Thyroid gland (tissue), 4 donors: ENCODE results near the gene VIT. TPM values are rescaled to one million over a fixed set of nuclear protein-coding genes. Genes with fewer than 3 reads are reported as not detected.

ENCODE experiments used
- DNase-seq, 2 donors: peaks; one replicate each; pipeline ENCODE4 v3.0.0-alpha.2; 2019
- H3K27ac ChIP-seq, 3 donors: fragments of 200-600 bp; sonication (generic); 1 replicate in 2 of 3; 2 replicates in 1 of 3; pipeline ENCODE4 v1.5.1; 2016 to 2019; ENCODE audit warnings: mild to moderate bottlenecking in 1 of 3, moderate library complexity in 1 of 3
- H3K27me3 ChIP-seq: fragments of 200-600 bp; sonication (generic); one replicate; pipeline ENCODE4 v1.5.1; 2019
- H3K36me3 ChIP-seq, 2 donors: fragments of 200-600 bp; sonication (generic); one replicate each; pipeline ENCODE4 v1.5.1; 2016 to 2019
- H3K4me1 ChIP-seq, 2 donors: fragments of 200-600 bp; sonication (generic); one replicate each; pipeline ENCODE4 v1.5.1; 2017 to 2019
- H3K4me3 ChIP-seq, 3 donors: fragments of 200-600 bp; sonication (generic); replicated peaks in 1 of 3; 1 replicate in 2 of 3; 2 replicates in 1 of 3; pipeline ENCODE4 v1.5.1; 2016; ENCODE audit warnings: mild to moderate bottlenecking in 1 of 3
- H3K9me3 ChIP-seq: fragments of 200-600 bp; sonication (generic); one replicate; pipeline ENCODE4 v1.5.1; 2017
- CTCF ChIP-seq, 6 experiments: fragments of 200-600 bp in 3 of 6; fragments of 450-650 bp in 3 of 6; sonication (generic) in 3 of 6; IDR thresholded peaks; one replicate each; pipeline ENCODE4 v1.5.1; 2016 to 2019; ENCODE audit warnings: antibody characterized with exemption in 6 of 6, mild to moderate bottlenecking in 2 of 6, inconsistent platforms in 1 of 6, moderate library complexity in 1 of 6
- POLR2A ChIP-seq, 2 donors: fragments of 450-650 bp; IDR thresholded peaks; one replicate each; pipeline ENCODE4 v1.6.1; 2017; ENCODE audit warnings: antibody characterized with exemption in 2 of 2, mild to moderate bottlenecking in 2 of 2, moderate library complexity in 1 of 2
- WGBS, 2 donors: methylation state at CpG; one replicate each; pipeline ENCODE4 v1.1.5; 2017; 5-methylcytosine and 5-hydroxymethylcytosine counted together
- intact Hi-C: fragments of 100-400 bp; cut with DNase I; formaldehyde crosslinking; loops from one replicate; pipeline ENCODE4 v1.15.1; 2023
- total RNA-seq, 4 donors: library from RNA; depleted of rRNA; stranded (reverse); fragments of >200 nt; gene quantifications; one replicate each; pipeline ENCODE4 v1.2.3, GENCODE V29; 2016

Gene VIT
- total RNA-seq, 4 donors from 2014 or later: 9.4 to 24.7 (median 20.6) TPM

DNA sequence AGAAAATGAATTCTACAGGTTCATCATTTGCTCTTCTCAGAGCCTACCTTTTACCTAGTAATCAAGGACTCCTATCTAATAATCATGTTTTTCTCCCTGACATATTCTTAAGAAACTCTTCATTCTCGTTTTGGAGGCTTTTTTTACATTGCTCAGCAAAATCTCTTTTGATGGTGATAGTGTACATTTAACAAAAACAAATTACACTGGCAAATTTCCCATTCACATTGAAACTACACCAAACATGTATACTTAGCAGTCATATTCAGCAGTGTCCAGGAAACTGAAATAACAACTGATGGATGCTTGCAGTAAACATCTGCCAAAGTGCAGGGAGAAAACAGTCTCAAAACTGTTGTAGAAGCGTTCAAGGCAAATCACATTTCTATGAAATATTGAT lies 4.4 kb upstream of the VIT start:
- no peaks in the 10 kb centered on the region for H3K36me3 ChIP-seq
- no peak for DNase-seq
- no peak overlapping the region for H3K27ac ChIP-seq
- H3K4me3 ChIP-seq: no peak overlapping the region
- H3K9me3 ChIP-seq: no peaks in the 10 kb centered on the region
- WGBS, 2 donors: 45 to 47% methylated on average over 2 of the region's 2 CpGs
- H3K27me3 ChIP-seq: no peaks in the 10 kb centered on the region
- H3K4me1 ChIP-seq: no peaks in the 10 kb centered on the region
- intact Hi-C loops: no loop called here
- TF ChIP-seq POLR2A (IDR thresholded peaks at IDR 0.05) (no peak), CTCF (IDR thresholded peaks at IDR 0.05) (no peak)

DNA sequence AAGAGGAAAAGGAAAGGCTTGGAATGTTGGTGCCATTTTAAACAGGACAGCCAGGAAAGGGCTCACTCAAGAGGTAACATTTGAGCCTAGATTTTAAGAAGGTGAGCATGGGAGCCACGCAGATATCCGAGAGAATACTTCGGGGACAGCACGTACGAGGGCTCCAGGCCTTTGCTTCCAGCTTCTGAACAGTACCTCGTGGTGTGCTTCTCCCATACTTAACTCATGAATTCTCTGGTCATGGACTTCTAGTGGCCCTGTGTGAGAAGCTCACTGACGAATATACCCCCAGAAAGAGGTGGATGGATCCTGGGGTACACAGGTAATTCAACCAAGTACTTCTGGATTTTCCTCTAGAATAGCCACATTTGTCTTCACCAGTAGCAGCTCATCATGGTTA lies 2.7 kb upstream of the VIT start:
- Histone ChIP-seq H3K36me3 (no peaks in the 10 kb centered on the region), H3K9me3 (no peaks in the 10 kb centered on the region), H3K27me3 (no peaks in the 10 kb centered on the region), H3K27ac (no peak overlapping the region), H3K4me3 (no peak overlapping the region), H3K4me1 (no peaks in the 10 kb centered on the region)
- TF ChIP-seq POLR2A (IDR thresholded peaks at IDR 0.05) (no peak), CTCF (IDR thresholded peaks at IDR 0.05) (no peak)
- intact Hi-C loops: no loop called here
- 90 to 93% methylated on average over 7 of the region's 7 CpGs for WGBS, 2 donors
- DNase-seq: no peak

DNA sequence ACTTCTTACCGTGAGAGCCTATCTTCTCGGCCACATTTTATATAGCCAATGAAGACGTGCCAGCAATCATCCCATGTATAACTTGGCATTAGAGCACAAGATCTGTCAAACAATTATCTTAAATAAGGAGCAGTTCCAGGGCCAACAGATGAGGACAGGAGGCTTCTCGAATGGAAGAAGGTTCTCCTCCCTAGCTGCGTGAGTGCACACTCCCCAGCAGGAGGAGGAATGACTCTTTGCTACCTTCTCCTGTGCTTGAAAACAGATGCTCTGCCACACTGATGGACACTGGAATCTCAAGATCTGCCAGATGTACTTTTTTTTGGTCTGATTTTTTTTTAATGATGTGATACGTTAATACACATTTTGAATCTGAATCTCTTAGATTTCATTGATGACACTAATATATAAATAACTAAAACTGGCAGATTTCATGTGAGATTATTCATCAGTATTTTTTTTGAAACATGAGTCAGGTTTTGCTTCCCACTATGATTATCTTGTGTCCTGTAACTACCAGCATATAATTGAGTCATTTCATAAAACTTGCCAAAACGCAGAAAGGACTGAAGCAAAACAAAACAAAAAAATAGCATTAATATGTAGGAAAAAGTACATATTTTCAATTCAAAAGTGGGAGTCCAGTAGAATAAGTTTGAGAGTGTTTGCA lies 626 bp upstream of the VIT start:
- TF ChIP-seq POLR2A (IDR thresholded peaks at IDR 0.05): no peak
- TF ChIP-seq CTCF (IDR thresholded peaks at IDR 0.05): no peak
- intact Hi-C loops: no loop called here
- Histone ChIP-seq H3K27me3 (no peaks in the 10 kb centered on the region), H3K27ac (no peak overlapping the region), H3K9me3 (no peaks in the 10 kb centered on the region), H3K36me3 (no peaks in the 10 kb centered on the region), H3K4me1 (no peaks in the 10 kb centered on the region), H3K4me3 (no peak overlapping the region)
- no peak for DNase-seq
- WGBS, 2 donors: 69 to 82% methylated on average over 7 of the region's 7 CpGs

DNA sequence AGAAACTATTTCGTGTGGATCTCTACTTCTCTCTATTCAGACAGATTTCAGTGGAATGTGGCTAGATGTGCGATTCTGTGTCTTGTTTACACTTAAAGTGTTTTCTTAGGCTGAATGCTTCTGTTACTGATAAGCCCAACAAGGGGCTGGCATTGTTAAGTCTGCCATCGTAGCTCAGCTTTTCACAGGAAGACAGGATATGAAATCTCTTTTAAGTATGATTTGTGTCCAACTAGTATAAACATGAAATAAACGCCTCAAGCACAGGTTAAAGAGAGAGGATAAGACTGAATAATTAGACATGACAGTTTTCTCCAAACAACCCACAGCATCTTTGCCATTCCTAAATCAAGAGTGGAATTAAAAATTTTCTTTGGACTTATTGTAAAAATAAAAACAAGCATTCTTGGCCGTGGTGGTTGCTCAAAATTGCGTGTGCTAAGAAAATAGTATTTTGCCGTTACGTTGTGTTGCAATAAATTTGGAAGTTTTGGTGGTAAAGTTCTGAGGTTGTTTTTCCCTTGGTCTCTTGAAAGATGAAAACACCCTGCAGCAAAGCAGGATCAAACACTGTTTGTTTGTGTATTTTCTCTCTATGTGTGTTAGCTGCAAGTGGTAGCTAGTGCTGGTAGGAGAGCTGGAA lies 1.0 kb downstream of the VIT start:
- Histone ChIP-seq H3K4me1 (no peaks in the 10 kb centered on the region), H3K9me3 (no peaks in the 10 kb centered on the region), H3K4me3 (no peak overlapping the region), H3K36me3 (no peaks in the 10 kb centered on the region), H3K27me3 (no peaks in the 10 kb centered on the region), H3K27ac (no peak overlapping the region)
- TF ChIP-seq CTCF (IDR thresholded peaks at IDR 0.05): no peak
- TF ChIP-seq POLR2A (IDR thresholded peaks at IDR 0.05): no peak
- intact Hi-C loops: no loop called here
- DNase-seq: no peak
- 48 to 50% methylated on average over 8 of the region's 8 CpGs for WGBS, 2 donors

- Histone ChIP-seq H3K4me1 (no peaks in the 10 kb centered on the region), H3K4me3 (no peak overlapping the region), H3K27ac (no peak overlapping the region), H3K27me3 (no peaks in the 10 kb centered on the region), H3K36me3 (no peaks in the 10 kb centered on the region), H3K9me3 (no peaks in the 10 kb centered on the region)
- WGBS, 2 donors: 77 to 86% methylated on average over 1 of the region's 1 CpG
- no peak for TF ChIP-seq CTCF (IDR thresholded peaks at IDR 0.05)
- no peak for TF ChIP-seq POLR2A (IDR thresholded peaks at IDR 0.05)
- DNase-seq: no peak
- intact Hi-C loops: no loop called here
Measured at GRCh38 chr2:36698993-36699392, 2.5 kb downstream of the VIT start.
